Measurements from ENCODE around the gene KIF19. TPM values are rescaled to one million over a fixed set of nuclear protein-coding genes. Genes with fewer than 3 reads are reported as not detected.

The KIF19 gene
- polyA plus RNA-seq, 3 donors: not detected

DNA sequence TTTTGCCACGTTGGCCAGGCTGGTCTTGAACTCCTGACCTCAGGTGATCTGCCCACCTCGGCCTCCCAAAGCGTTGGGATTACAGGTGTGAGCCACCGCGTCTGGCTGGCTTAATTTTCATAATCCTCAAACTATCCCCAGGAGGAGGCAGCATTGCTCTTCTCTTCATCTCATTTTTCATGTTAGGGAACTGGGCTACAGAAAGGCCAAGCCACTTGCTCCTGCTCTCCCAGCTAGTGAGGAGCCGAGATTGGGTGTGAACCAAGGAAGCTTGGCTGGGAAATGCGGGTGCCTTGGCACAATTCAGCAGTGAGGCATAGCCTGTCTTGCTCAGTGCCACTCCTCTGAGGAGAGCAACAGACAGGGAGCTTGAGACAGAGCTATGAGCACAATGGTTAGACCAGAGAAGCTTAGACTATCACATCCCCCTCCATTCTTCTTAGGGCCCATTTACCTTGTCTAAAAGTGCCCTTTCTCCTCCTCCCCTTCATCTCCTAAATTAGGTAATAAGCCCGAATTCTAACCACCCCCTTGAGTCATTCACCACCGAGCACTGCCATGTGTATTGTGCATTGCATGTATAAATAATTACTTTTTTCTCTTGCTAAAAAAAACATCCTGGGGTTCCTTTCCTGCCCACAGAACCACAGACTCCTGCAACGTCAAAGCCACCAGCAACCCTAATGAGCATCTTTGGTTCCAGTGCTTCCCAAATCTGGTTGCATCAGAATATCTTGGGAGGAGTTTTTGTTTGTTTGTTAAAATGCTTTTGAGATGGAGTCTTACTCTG is 20.0 kb upstream of the KIF19 start:
- no peak overlapping the region for H3K27ac ChIP-seq (ENCODE audit: low read depth in 1 of 2, low read length in 2 of 2)
- H3K9me3 Mint-ChIP-seq: peaks cover 7 to 19% (median 15%) of the 10 kb centered on the region in 7 donors
- H3K4me3 ChIP-seq (replicated peaks in 1 of 3; ENCODE audit: low read depth in 2 of 3, low read length in 3 of 3): no peak overlapping the region
- H3K36me3 ChIP-seq (replicated peaks in 1 of 2; ENCODE audit: control insufficient read depth in 1 of 2, insufficient read depth in 2 of 2, low read length in 2 of 2): no peaks in the 10 kb centered on the region
- no peak overlapping the region for H3K4me2 ChIP-seq (replicated peaks; ENCODE audit: extremely low read depth, low read length, poor library complexity, severe bottlenecking)
- H3K4me1 ChIP-seq (ENCODE audit: control insufficient read depth in 1 of 2, insufficient read depth in 2 of 2, low read length in 2 of 2): peaks cover 4 to 11% of the 10 kb centered on the region in 2 donors
- peaks cover 16 to 30% (median 20%) of the 10 kb centered on the region in 3 donors for H3K27me3 Mint-ChIP-seq (ENCODE audit: low read depth in 3 of 3)
- intact Hi-C loops (cut with micrococcal nuclease): loop anchor here in 1 of 2 donors (10.0 kb wide), 1 partner anchor 49 kb away; no protein-coding TSS in a partner anchor
- H3K27ac Mint-ChIP-seq: peak overlapping the region in 1 of 7 donors; percentile 46
- H3K4me1 Mint-ChIP-seq: peaks cover 16% of the 10 kb centered on the region
- WGBS (ENCODE audit: insufficient coverage): 83% methylated on average over 5 of the region's 10 CpGs
- no peak overlapping the region for H2AFZ ChIP-seq (ENCODE audit: insufficient read depth, low read depth, low read length, poor library complexity, severe bottlenecking)
- no peak overlapping the region for H3K9ac ChIP-seq (ENCODE audit: insufficient read depth, low read length, poor library complexity, severe bottlenecking)
- no peaks in the 10 kb centered on the region for H3K79me2 ChIP-seq (ENCODE audit: insufficient read depth, low read length)
- no peak overlapping the region for H3K4me3 Mint-ChIP-seq
- no peaks in the 10 kb centered on the region for H4K20me1 ChIP-seq (ENCODE audit: insufficient read depth, low read length)
- peaks cover 0 to 5% of the 10 kb centered on the region in 2 donors for H3K27me3 ChIP-seq (ENCODE audit: control insufficient read depth in 2 of 2, insufficient read depth in 2 of 2, low read length in 2 of 2)
- H3K9me3 ChIP-seq (replicated peaks in 1 of 2; ENCODE audit: control insufficient read depth in 1 of 2, insufficient read depth in 1 of 2, low read length in 2 of 2): peaks cover 5 to 14% of the 10 kb centered on the region in 2 donors
- TF ChIP-seq, protein P1, sequence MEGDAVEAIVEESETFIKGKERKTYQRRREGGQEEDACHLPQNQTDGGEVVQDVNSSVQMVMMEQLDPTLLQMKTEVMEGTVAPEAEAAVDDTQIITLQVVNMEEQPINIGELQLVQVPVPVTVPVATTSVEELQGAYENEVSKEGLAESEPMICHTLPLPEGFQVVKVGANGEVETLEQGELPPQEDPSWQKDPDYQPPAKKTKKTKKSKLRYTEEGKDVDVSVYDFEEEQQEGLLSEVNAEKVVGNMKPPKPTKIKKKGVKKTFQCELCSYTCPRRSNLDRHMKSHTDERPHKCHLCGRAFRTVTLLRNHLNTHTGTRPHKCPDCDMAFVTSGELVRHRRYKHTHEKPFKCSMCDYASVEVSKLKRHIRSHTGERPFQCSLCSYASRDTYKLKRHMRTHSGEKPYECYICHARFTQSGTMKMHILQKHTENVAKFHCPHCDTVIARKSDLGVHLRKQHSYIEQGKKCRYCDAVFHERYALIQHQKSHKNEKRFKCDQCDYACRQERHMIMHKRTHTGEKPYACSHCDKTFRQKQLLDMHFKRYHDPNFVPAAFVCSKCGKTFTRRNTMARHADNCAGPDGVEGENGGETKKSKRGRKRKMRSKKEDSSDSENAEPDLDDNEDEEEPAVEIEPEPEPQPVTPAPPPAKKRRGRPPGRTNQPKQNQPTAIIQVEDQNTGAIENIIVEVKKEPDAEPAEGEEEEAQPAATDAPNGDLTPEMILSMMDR (IDR thresholded peaks at IDR 0.05): no peak
- DNase-seq: no peak
- no peaks in the 10 kb centered on the region for H3K36me3 Mint-ChIP-seq

GRCh38 chr17:74307984-74308773 is 17.8 kb upstream of the KIF19 start:
- intact Hi-C loops (cut with micrococcal nuclease): loop anchor here in 1 of 2 donors (10.0 kb wide), 1 partner anchor 47 kb away; no protein-coding TSS in a partner anchor
- TF ChIP-seq, protein P1 (IDR thresholded peaks at IDR 0.05): no peak
- Mint-ChIP-seq H3K4me1 (peaks cover 16% of the 10 kb centered on the region), H3K27ac (no peak overlapping the region), H3K9me3 (peaks cover 11 to 39% (median 30%) of the 10 kb centered on the region in 7 donors), H3K36me3 (no peaks in the 10 kb centered on the region), H3K27me3 (ENCODE audit: low read depth in 3 of 3) (peaks cover 19 to 35% (median 23%) of the 10 kb centered on the region in 3 donors), H3K4me3 (peak overlapping the region in 1 of 2 donors; percentile 7)
- Histone ChIP-seq H3K36me3 (replicated peaks in 1 of 2; ENCODE audit: control insufficient read depth in 1 of 2, insufficient read depth in 2 of 2, low read length in 2 of 2) (no peaks in the 10 kb centered on the region), H3K9me3 (replicated peaks in 1 of 2; ENCODE audit: control insufficient read depth in 1 of 2, insufficient read depth in 1 of 2, low read length in 2 of 2) (peaks cover 11 to 31% of the 10 kb centered on the region in 2 donors), H3K79me2 (ENCODE audit: insufficient read depth, low read length) (no peaks in the 10 kb centered on the region), H2AFZ (ENCODE audit: insufficient read depth, low read depth, low read length, poor library complexity, severe bottlenecking) (no peak overlapping the region), H3K27ac (ENCODE audit: low read depth in 1 of 2, low read length in 2 of 2) (no peak overlapping the region), H3K27me3 (ENCODE audit: control insufficient read depth in 2 of 2, insufficient read depth in 2 of 2, low read length in 2 of 2) (peaks cover 0 to 5% of the 10 kb centered on the region in 2 donors), H3K9ac (ENCODE audit: insufficient read depth, low read length, poor library complexity, severe bottlenecking) (no peak overlapping the region), H4K20me1 (ENCODE audit: insufficient read depth, low read length) (no peaks in the 10 kb centered on the region), H3K4me3 (replicated peaks in 1 of 3; ENCODE audit: low read depth in 2 of 3, low read length in 3 of 3) (no peak overlapping the region), H3K4me1 (ENCODE audit: control insufficient read depth in 1 of 2, insufficient read depth in 2 of 2, low read length in 2 of 2) (peaks cover 4 to 11% of the 10 kb centered on the region in 2 donors), H3K4me2 (replicated peaks; ENCODE audit: extremely low read depth, low read length, poor library complexity, severe bottlenecking) (no peak overlapping the region)
- 27% methylated on average over 9 of the region's 15 CpGs for WGBS (ENCODE audit: insufficient coverage)
- DNase-seq: no peak

Measured in CD14-positive monocyte (primary cell).